Chondrocyte (in vitro differentiated cells): ENCODE results near the gene TNFSF9. TPM values are rescaled to one million over a fixed set of nuclear protein-coding genes. Genes with fewer than 3 reads are reported as not detected.
"Not testable (repeated sequence)": the region's sequence is repeated elsewhere in the genome, so short reads cannot be mapped to it uniquely, and the experiment has no call there.

Source experiments
- DNase-seq: peaks from one replicate; pipeline ENCODE4 v3.0.0; 2021; ENCODE audit warnings: mixed read lengths, low spot score
- H3K27ac Mint-ChIP-seq: one replicate; pipeline ENCODE4 v1.8.0; 2021; ENCODE audit warnings: mild to moderate bottlenecking, moderate library complexity, mixed read lengths; ENCODE audit not compliant: unreplicated experiment
- H3K27me3 Mint-ChIP-seq: 2 replicates; pipeline ENCODE4 v1.8.0; 2021; ENCODE audit warnings: low read depth, mixed read lengths
- H3K36me3 Mint-ChIP-seq: 2 replicates; pipeline ENCODE4 v1.8.0; 2021; ENCODE audit warnings: low read depth, mixed read lengths
- H3K4me1 Mint-ChIP-seq: 2 replicates; pipeline ENCODE4 v1.8.0; 2021; ENCODE audit warnings: low read depth, mild to moderate bottlenecking, mixed read lengths
- H3K4me3 Mint-ChIP-seq: one replicate; pipeline ENCODE4 v1.8.0; 2021; ENCODE audit warnings: mild to moderate bottlenecking, moderate library complexity, mixed read lengths; ENCODE audit not compliant: unreplicated experiment
- H3K9me3 Mint-ChIP-seq: 2 replicates; pipeline ENCODE4 v1.8.0; 2021; ENCODE audit warnings: low read depth, mixed read lengths
- CTCF ChIP-seq: fragments of 200-600 bp; sonication (generic); IDR thresholded peaks from 2 replicates; pipeline ENCODE4 v1.5.0; 2021; ENCODE audit warnings: antibody characterized with exemption, mild to moderate bottlenecking, moderate library complexity
- total RNA-seq: library from RNA; stranded (reverse); gene quantifications from 3 replicates; pipeline ENCODE4 v1.2.1, GENCODE V29; 2021

The TNFSF9 gene
- total RNA-seq, 1 donor from 2014 or later, result 5.9 TPM

GRCh38 chr19:6543866-6544347, 13.1 kb downstream of the TNFSF9 start:
- Mint-ChIP-seq H3K4me3 (no peak overlapping the region), H3K27me3 (peaks cover 9% of the 10 kb centered on the region), H3K9me3 (peaks cover 4% of the 10 kb centered on the region), H3K27ac (no peak overlapping the region), H3K36me3 (no peaks in the 10 kb centered on the region), H3K4me1 (no peaks in the 10 kb centered on the region)
- TF ChIP-seq CTCF, result no peak
- no peak for DNase-seq

GRCh38 chr19:6550679-6551078, 19.9 kb downstream of the TNFSF9 start:
- not testable (repeated sequence) for H3K4me1 Mint-ChIP-seq, DNase-seq, H3K27me3 Mint-ChIP-seq, H3K27ac Mint-ChIP-seq, H3K4me3 Mint-ChIP-seq, H3K36me3 Mint-ChIP-seq, H3K9me3 Mint-ChIP-seq

- H3K4me3 Mint-ChIP-seq, result no peak overlapping the region
- H3K4me1 Mint-ChIP-seq, result no peaks in the 10 kb centered on the region
- no peak for DNase-seq
- peaks cover 4% of the 10 kb centered on the region for H3K9me3 Mint-ChIP-seq
- no peak for TF ChIP-seq CTCF
- no peak overlapping the region for H3K27ac Mint-ChIP-seq
- peaks cover 5% of the 10 kb centered on the region for H3K27me3 Mint-ChIP-seq
- H3K36me3 Mint-ChIP-seq, result no peaks in the 10 kb centered on the region
Observed at GRCh38 chr19:6551091-6551490, 20.3 kb downstream of the TNFSF9 start.

GRCh38 chr19:6551607-6552450, 21.0 kb downstream of the TNFSF9 start:
- DNase-seq, result no peak
- Mint-ChIP-seq H3K4me1 (no peaks in the 10 kb centered on the region), H3K27me3 (peaks cover 5% of the 10 kb centered on the region), H3K36me3 (no peaks in the 10 kb centered on the region), H3K4me3 (no peak overlapping the region), H3K9me3 (peaks cover 4% of the 10 kb centered on the region), H3K27ac (no peak overlapping the region)
- peak; percentile 65 for TF ChIP-seq CTCF

GRCh38 chr19:6556043-6556449, 25.2 kb downstream of the TNFSF9 start:
- H3K4me3 Mint-ChIP-seq, result no peak overlapping the region
- no peaks in the 10 kb centered on the region for H3K36me3 Mint-ChIP-seq
- peaks cover 2% of the 10 kb centered on the region for H3K27me3 Mint-ChIP-seq
- TF ChIP-seq CTCF, result no peak
- H3K4me1 Mint-ChIP-seq, result no peaks in the 10 kb centered on the region
- no peak for DNase-seq
- H3K9me3 Mint-ChIP-seq, result no peaks in the 10 kb centered on the region
- no peak overlapping the region for H3K27ac Mint-ChIP-seq
